SK-N-MC (cell line): ENCODE measurements around the gene GPX4.

ENCODE experiments used
- EZH2 ChIP-seq: fragments of 200-600 bp; sonication (generic); IDR thresholded peaks from one replicate; pipeline ENCODE4 v1.6.1; 2017; ENCODE audit warnings: antibody characterized with exemption
- POLR2AphosphoS5 ChIP-seq: IDR thresholded peaks from 2 replicates; pipeline ENCODE4 v1.6.1; 2012; ENCODE audit warnings: mild to moderate bottlenecking, low read depth, low read length, borderline replicate concordance

GRCh38 chr19:1131718-1132551 is 28.1 kb downstream of the GPX4 start:
- TF ChIP-seq POLR2AphosphoS5 (no peak), EZH2 (no peak)
